Thoracic aorta (tissue), 2 donors: ENCODE results near the gene TMED4. TPM values are rescaled to one million over a fixed set of nuclear protein-coding genes. Genes with fewer than 3 reads are reported as not detected.

Source experiments
- ATAC-seq: fragments of 150-250 bp; one replicate; pipeline ENCODE4 v1.8.0; 2017; ENCODE audit warnings: low read depth; ENCODE audit not compliant: insufficient number of reproducible peaks, low FRiP score
- DNase-seq: peaks from one replicate; pipeline ENCODE4 v3.0.0-alpha.2; 2020; ENCODE audit warnings: low spot score
- H3K27ac ChIP-seq, 2 donors: fragments of 200-600 bp; sonication (generic); 1 replicate in 1 of 2; 2 replicates in 1 of 2; pipeline ENCODE4 v1.5.1; 2016; ENCODE audit warnings: mild to moderate bottlenecking in 2 of 2, moderate library complexity in 2 of 2
- H3K27me3 ChIP-seq: fragments of 200-600 bp; sonication (generic); replicated peaks from 2 replicates; pipeline ENCODE4 v1.6.0; 2016; ENCODE audit warnings: mild to moderate bottlenecking; ENCODE audit not compliant: insufficient read depth
- H3K36me3 ChIP-seq: fragments of 200-600 bp; sonication (generic); one replicate; pipeline ENCODE4 v1.5.1; 2016
- H3K4me1 ChIP-seq, 2 donors: fragments of 200-600 bp; sonication (generic); 1 replicate in 1 of 2; 2 replicates in 1 of 2; pipeline versions ENCODE4 v1.5.1 to v1.6.0; 2016; ENCODE audit warnings: low read depth in 2 of 2, mild to moderate bottlenecking in 1 of 2; ENCODE audit not compliant: control insufficient read depth in 1 of 2
- H3K4me3 ChIP-seq: fragments of 200-600 bp; sonication (generic); 2 replicates; pipeline ENCODE4 v1.5.1; 2016; ENCODE audit warnings: mild to moderate bottlenecking
- H3K9me3 ChIP-seq: fragments of 200-600 bp; sonication (generic); 2 replicates; pipeline ENCODE4 v1.5.1; 2016
- total RNA-seq, 2 donors: library from RNA; depleted of rRNA; stranded (reverse); fragments of >200 nt; gene quantifications; one replicate each; pipeline versions ENCODE4 v1.1.0 to v1.2.3, GENCODE V29; 2016
- TF ChIP-seq, protein P1 (sequence below): fragments of 200-600 bp; sonication (generic); IDR thresholded peaks from one replicate; pipeline ENCODE4 v1.5.1; 2019; ENCODE audit warnings: antibody characterized with exemption

TMED4 gene
- total RNA-seq, 2 donors from 2014 or later = 88.2 to 187 TPM

DNA sequence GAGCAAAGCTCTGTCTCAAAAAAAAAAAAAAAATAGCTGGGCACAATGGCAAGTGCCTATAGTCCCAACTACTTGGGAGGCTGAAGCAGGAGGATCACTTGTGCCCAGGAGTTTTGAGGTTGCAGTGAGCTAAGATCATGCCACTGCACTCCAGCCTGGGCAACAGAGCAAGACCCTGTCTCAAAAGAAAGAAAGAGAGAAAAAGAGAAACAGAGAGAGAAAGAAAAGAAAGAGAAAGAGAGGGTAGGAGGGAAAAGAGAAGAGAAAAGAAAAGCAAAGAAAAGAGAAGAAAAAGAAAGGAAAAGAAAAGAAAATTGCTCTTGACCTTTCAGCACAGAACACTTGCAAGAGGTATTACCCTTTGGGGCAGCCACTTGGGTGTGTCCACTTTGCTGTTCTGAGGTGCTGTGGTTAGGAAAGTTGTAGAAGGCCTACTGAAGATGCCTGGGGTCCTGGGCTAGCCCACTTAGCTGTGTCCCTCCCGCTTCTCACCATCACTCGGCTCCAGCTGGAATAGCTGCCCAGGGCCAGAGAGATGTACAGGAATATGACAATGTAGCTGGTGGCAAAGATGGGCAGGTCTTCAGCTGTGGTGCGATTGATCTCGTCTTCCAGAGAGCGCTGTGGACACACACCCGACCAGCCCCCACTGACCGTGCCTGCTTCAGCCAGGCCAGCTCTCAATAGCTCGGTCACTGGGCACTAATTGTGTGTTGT, 46.5 kb downstream of the TMED4 start:
- TF ChIP-seq, protein P1, sequence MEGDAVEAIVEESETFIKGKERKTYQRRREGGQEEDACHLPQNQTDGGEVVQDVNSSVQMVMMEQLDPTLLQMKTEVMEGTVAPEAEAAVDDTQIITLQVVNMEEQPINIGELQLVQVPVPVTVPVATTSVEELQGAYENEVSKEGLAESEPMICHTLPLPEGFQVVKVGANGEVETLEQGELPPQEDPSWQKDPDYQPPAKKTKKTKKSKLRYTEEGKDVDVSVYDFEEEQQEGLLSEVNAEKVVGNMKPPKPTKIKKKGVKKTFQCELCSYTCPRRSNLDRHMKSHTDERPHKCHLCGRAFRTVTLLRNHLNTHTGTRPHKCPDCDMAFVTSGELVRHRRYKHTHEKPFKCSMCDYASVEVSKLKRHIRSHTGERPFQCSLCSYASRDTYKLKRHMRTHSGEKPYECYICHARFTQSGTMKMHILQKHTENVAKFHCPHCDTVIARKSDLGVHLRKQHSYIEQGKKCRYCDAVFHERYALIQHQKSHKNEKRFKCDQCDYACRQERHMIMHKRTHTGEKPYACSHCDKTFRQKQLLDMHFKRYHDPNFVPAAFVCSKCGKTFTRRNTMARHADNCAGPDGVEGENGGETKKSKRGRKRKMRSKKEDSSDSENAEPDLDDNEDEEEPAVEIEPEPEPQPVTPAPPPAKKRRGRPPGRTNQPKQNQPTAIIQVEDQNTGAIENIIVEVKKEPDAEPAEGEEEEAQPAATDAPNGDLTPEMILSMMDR = no peak
- no peak overlapping the region for H3K4me3 ChIP-seq
- no peak overlapping the region for H3K27ac ChIP-seq
- no peaks in the 10 kb centered on the region for H3K36me3 ChIP-seq
- H3K27me3 ChIP-seq = no peaks in the 10 kb centered on the region
- no peak for DNase-seq
- no peaks in the 10 kb centered on the region for H3K4me1 ChIP-seq
- no peak for ATAC-seq
- no peaks in the 10 kb centered on the region for H3K9me3 ChIP-seq

DNA sequence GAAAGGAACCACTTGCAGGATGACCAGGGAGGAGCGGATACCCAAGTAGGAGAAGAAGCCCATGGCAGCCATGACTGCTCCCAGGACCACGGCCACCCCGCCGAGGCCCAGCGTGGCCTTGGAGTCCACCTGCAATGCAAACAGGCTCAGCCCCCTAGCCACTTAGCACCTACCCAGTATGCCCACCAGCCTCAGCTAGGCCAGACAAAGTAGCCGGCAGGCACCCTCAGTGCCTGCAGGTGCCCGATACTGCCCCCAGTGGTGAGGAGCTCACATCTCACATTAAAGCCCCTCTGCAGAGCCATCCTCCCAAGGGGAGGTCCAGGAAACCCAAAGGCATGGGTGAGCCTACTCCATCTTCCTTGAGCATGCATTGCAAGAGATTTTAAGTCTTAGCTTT, 47.5 kb downstream of the TMED4 start:
- ATAC-seq (no peak), DNase-seq (no peak)
- Histone ChIP-seq H3K9me3 (no peaks in the 10 kb centered on the region), H3K4me3 (no peak overlapping the region), H3K36me3 (no peaks in the 10 kb centered on the region), H3K27me3 (no peaks in the 10 kb centered on the region), H3K4me1 (no peaks in the 10 kb centered on the region), H3K27ac (no peak overlapping the region)
- TF ChIP-seq, protein P1 = peak; percentile 40

DNA sequence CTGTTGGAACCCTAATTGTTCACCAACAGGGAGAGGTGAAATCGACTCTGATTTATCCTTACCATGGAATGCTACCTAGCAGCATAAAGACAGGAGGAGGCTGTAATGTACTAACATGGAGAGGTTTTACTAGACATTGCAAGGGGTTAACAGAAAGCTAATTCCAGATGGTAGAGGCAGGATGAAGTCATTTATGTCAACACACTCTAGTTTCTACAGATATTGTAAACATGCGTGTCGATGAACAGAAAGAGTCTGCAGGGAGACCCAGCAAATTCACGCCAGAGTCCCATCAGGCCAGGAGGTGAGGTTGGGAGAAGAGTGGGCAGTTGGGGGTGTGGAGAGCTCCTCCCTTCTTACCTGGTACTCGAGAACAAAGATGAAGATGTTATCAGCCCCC, 47.9 kb downstream of the TMED4 start:
- DNase-seq (no peak), ATAC-seq (no peak)

DNA sequence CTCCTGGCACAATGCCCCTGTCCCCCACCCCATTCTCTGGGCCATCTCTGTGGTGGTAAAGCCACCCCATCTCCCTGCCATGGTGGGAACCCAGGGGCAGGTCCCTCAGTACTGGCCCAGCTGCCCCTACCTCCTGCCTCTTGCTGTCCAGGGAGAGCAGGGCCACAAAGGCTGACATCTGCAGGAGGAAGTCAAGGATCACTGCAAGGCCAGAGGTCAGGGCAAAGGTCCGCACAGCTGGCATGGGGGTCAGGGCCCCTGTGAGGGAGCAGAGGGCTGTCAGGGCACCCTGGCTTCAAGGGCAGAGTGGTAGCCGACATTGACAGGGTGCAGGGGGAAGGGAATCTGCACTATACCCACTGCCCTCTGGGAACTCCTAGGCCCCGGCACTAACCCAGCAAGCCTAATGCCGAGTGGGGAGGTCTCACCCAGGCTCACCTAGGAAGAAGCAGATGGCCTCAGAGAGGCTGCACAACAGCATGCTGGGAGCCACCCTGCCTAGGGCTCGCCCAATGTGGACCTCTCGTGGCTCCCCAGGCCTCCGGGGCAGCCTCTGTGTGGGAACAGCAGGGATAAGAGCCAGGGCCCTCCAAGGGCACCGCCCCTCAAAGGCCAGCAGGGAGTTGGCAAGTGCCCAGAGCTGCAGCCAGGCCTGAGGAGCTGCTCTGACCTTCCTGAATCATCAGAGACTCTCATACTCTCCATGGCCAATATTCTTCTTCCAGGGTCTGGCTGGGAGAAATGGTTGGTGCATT, 48.6 kb downstream of the TMED4 start:
- H3K27ac ChIP-seq = no peak overlapping the region
- DNase-seq = no peak
- no peaks in the 10 kb centered on the region for H3K9me3 ChIP-seq
- H3K27me3 ChIP-seq = no peaks in the 10 kb centered on the region
- TF ChIP-seq, protein P1 = no peak
- H3K36me3 ChIP-seq = no peaks in the 10 kb centered on the region
- ATAC-seq = no peak
- no peaks in the 10 kb centered on the region for H3K4me1 ChIP-seq
- H3K4me3 ChIP-seq = no peak overlapping the region

More for the DNA sequence above, 47.9 kb downstream of the TMED4 start:
- Histone ChIP-seq H3K4me1 (no peaks in the 10 kb centered on the region), H3K36me3 (no peaks in the 10 kb centered on the region), H3K9me3 (no peaks in the 10 kb centered on the region), H3K4me3 (no peak overlapping the region), H3K27me3 (no peaks in the 10 kb centered on the region), H3K27ac (no peak overlapping the region)
- TF ChIP-seq, protein P1 = no peak

DNA sequence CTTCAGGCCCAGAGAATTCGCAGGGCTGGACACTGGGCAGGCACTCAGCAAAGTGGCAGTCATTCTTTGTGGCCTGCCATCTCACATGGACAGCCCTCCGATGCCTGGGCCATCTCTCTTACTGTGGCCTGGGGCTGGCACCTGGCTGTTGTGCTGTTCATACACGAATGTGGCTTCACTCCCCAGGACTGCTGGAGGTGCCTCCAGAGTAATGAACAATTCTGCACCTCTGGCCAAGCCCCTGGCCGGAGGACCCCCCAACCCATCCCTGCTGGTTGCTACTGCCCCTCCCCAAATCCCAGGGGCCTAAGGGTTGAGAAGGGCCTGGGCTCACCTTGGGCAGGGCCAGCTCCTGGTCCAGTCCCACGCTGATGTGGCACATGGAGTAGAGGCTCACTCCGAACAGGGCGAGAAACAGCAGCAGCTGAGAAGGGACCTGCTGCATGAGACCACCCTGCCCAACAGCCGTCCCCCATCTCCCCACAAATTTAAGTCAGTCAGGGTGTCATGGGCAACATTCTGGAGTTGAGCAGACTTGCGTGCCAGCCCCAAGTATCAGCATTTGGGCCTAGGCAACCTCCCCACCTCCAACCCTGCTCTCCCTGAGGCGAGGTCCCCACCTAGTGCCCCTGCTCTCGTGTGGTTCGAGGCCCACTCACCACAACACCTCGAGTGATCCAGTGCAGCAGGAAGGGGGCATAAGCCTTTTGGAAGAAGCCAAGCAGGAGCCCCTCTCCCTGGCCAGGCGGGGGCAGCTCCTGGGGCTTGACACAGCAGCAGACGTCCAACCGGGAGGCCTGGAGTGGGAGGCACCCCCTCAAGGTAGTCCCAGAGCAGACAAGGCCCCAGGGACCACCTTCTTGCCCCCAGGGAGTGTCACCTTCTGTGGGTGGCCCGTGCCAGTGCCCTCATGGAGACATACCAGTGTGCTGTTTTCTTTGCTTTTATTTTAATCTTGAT, 50.3 kb downstream of the TMED4 start:
- Histone ChIP-seq H3K27me3 (no peaks in the 10 kb centered on the region), H3K9me3 (peaks cover 5% of the 10 kb centered on the region), H3K36me3 (no peaks in the 10 kb centered on the region), H3K27ac (no peak overlapping the region), H3K4me3 (no peak overlapping the region), H3K4me1 (no peaks in the 10 kb centered on the region)
- DNase-seq = no peak
- no peak for ATAC-seq
- TF ChIP-seq, protein P1 = no peak
